CD4-positive, CD25-positive, alpha-beta regulatory T cell (primary cell): ENCODE data around the gene MAP2K4. TPM values are rescaled to one million over a fixed set of nuclear protein-coding genes. Genes with fewer than 3 reads are reported as not detected.

Experiments used
- ATAC-seq, 2 donors: fragments of 150-1000 bp; cut with Tn5 transposase; one replicate each; pipeline ENCODE4 v1.10.0; 2021; ENCODE audit warnings: low read depth in 2 of 2, moderate number of reproducible peaks in 2 of 2, moderate library complexity in 1 of 2
- DNase-seq, 3 donors: peaks; one replicate each; pipeline versions ENCODE4 v3.0.0 to v3.0.0-alpha.2; 2012 to 2022; ENCODE audit warnings: mixed read lengths in 1 of 3
- H3K27ac ChIP-seq: one replicate; pipeline ENCODE4 v1.7.0; 2013; ENCODE audit warnings: mild to moderate bottlenecking, low read length; ENCODE audit not compliant: insufficient read depth, poor library complexity, severe bottlenecking
- H3K27me3 ChIP-seq: one replicate; pipeline ENCODE4 v1.7.0; 2013; ENCODE audit warnings: low read length; ENCODE audit not compliant: control insufficient read depth, insufficient read depth
- H3K36me3 ChIP-seq: one replicate; pipeline ENCODE4 v1.7.0; 2013; ENCODE audit warnings: mild to moderate bottlenecking, low read length, moderate library complexity; ENCODE audit not compliant: control insufficient read depth, insufficient read depth
- H3K4me1 ChIP-seq: 2 replicates; pipeline ENCODE4 v1.7.0; 2013; ENCODE audit warnings: mild to moderate bottlenecking, low read length; ENCODE audit not compliant: insufficient read depth, control insufficient read depth, poor library complexity, severe bottlenecking
- H3K4me3 ChIP-seq: one replicate; pipeline ENCODE4 v1.7.0; 2013; ENCODE audit warnings: low read depth, mild to moderate bottlenecking, low read length, moderate library complexity
- H3K9me3 ChIP-seq, 2 experiments: 1 replicate in 1 of 2; 2 replicates in 1 of 2; pipeline ENCODE4 v1.7.0; 2013; ENCODE audit warnings: low read length in 2 of 2, mild to moderate bottlenecking in 1 of 2, moderate library complexity in 1 of 2; ENCODE audit not compliant: control insufficient read depth in 2 of 2
- H3K27ac Mint-ChIP-seq, 3 donors: one replicate each; pipeline ENCODE4 v1.8.0; 2020 to 2022; ENCODE audit warnings: mild to moderate bottlenecking in 3 of 3, mixed read lengths in 3 of 3, moderate library complexity in 2 of 3
- H3K27me3 Mint-ChIP-seq: one replicate; pipeline ENCODE4 v1.8.0; 2022; ENCODE audit warnings: mild to moderate bottlenecking, mixed read lengths
- H3K36me3 Mint-ChIP-seq: one replicate; pipeline ENCODE4 v1.8.0; 2020; ENCODE audit warnings: mixed read lengths
- H3K4me1 Mint-ChIP-seq, 4 donors: one replicate each; pipeline ENCODE4 v1.8.0; 2020 to 2022; ENCODE audit warnings: mixed read lengths in 4 of 4, mild to moderate bottlenecking in 1 of 4
- H3K4me3 Mint-ChIP-seq, 4 donors: one replicate each; pipeline ENCODE4 v1.8.0; 2020 to 2022; ENCODE audit warnings: mild to moderate bottlenecking in 4 of 4, mixed read lengths in 4 of 4, moderate library complexity in 3 of 4
- H3K9me3 Mint-ChIP-seq, 7 donors: one replicate each; pipeline ENCODE4 v1.8.0; 2020 to 2022; ENCODE audit warnings: mixed read lengths in 7 of 7, mild to moderate bottlenecking in 3 of 7, moderate library complexity in 2 of 7
- polyA plus RNA-seq, 4 donors: library from polyadenylated mRNA; unstranded; fragments of 300-500 nt; fragmentation: Illumina TruSeq; gene quantifications; one replicate each; pipeline ENCODE4 v1.2.3, GENCODE V29; 2021
- total RNA-seq: library from RNA; stranded (reverse); gene quantifications from one replicate; pipeline ENCODE4 v1.2.3, GENCODE V29; 2022

Gene MAP2K4
- total and polyA plus RNA-seq, 5 donors from 2014 or later = 25.1 to 30.6 (median 26.1) TPM

DNA sequence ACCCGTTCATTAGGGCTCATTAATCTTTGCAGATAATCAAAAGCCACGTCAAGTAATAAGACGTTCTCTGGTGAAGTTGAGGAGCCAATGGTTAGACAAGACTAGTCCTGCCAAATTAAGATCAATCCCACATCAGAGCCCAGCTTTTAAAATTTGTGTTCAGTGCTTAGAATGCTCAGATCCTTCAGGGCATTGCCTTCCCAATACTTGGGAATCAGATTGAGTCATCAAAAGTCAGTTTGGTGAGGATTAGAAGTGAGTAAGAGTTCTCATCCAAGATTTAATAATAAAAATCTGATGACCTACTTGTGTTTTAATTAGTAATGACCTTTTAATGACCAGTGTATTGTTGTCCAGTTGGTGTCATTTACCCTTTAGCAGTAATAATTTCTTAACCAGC is 19.8 kb downstream of the MAP2K4 start:
- H3K9me3 Mint-ChIP-seq = peaks cover 0 to 2% (median 0%) of the 10 kb centered on the region in 7 donors
- H3K27me3 Mint-ChIP-seq = no peaks in the 10 kb centered on the region
- H3K36me3 Mint-ChIP-seq = no peaks in the 10 kb centered on the region
- H3K4me3 Mint-ChIP-seq = no peak overlapping the region
- Histone ChIP-seq H3K27ac (no peak overlapping the region), H3K4me1 (no peaks in the 10 kb centered on the region), H3K36me3 (no peaks in the 10 kb centered on the region), H3K4me3 (no peak overlapping the region), H3K9me3 (no peaks in the 10 kb centered on the region), H3K27me3 (no peaks in the 10 kb centered on the region)
- no peak overlapping the region for H3K27ac Mint-ChIP-seq
- ATAC-seq (no peak), DNase-seq (no peak)
- H3K4me1 Mint-ChIP-seq = peaks cover 26 to 54% (median 46%) of the 10 kb centered on the region in 4 donors

DNA sequence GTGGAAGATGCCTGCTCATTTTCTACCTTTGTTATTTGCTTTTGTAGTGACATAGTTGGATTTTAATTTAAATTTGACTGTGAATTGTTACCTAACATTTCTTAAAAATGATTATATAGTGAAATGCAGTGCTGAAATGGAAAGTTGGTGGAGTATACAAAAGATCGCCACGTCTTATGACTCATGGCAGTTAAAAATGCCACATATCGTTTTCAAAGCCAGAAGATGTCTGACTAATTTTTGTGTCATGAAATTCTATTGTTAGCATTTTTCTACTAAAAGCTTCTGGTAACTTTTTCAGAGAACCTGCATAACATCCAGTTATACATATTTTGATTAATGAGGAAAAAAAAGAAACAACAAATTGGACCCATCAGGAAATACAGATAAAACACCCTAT is 20.6 kb downstream of the MAP2K4 start:
- Mint-ChIP-seq H3K4me1 (peaks cover 29 to 59% (median 53%) of the 10 kb centered on the region in 4 donors), H3K27ac (peak overlapping the region in 1 of 3 donors; percentile 82), H3K9me3 (peaks cover 0 to 2% (median 0%) of the 10 kb centered on the region in 7 donors), H3K27me3 (no peaks in the 10 kb centered on the region), H3K4me3 (no peak overlapping the region), H3K36me3 (no peaks in the 10 kb centered on the region)
- Histone ChIP-seq H3K27me3 (no peaks in the 10 kb centered on the region), H3K4me3 (no peak overlapping the region), H3K27ac (no peak overlapping the region), H3K9me3 (no peaks in the 10 kb centered on the region), H3K36me3 (no peaks in the 10 kb centered on the region), H3K4me1 (no peaks in the 10 kb centered on the region)
- ATAC-seq = no peak
- DNase-seq = peak in 1 of 3 donors; percentile 27

GRCh38 chr17:12043702-12044101 is 23.0 kb downstream of the MAP2K4 start:
- Histone ChIP-seq H3K27me3 (no peaks in the 10 kb centered on the region), H3K9me3 (no peaks in the 10 kb centered on the region), H3K27ac (no peak overlapping the region), H3K36me3 (no peaks in the 10 kb centered on the region), H3K4me1 (no peaks in the 10 kb centered on the region), H3K4me3 (no peak overlapping the region)
- DNase-seq (no peak), ATAC-seq (no peak)
- Mint-ChIP-seq H3K9me3 (peaks cover 0 to 2% (median 0%) of the 10 kb centered on the region in 7 donors), H3K4me3 (no peak overlapping the region), H3K27ac (no peak overlapping the region), H3K4me1 (peaks cover 30 to 65% (median 54%) of the 10 kb centered on the region in 4 donors), H3K36me3 (no peaks in the 10 kb centered on the region), H3K27me3 (no peaks in the 10 kb centered on the region)

- H3K4me3 ChIP-seq = no peak overlapping the region
- H3K27ac ChIP-seq = no peak overlapping the region
- Mint-ChIP-seq H3K4me3 (no peak overlapping the region), H3K27ac (no peak overlapping the region), H3K36me3 (no peaks in the 10 kb centered on the region), H3K27me3 (no peaks in the 10 kb centered on the region), H3K9me3 (peaks cover 0 to 2% (median 0%) of the 10 kb centered on the region in 7 donors), H3K4me1 (peaks cover 14 to 84% (median 64%) of the 10 kb centered on the region in 4 donors)
- no peaks in the 10 kb centered on the region for H3K4me1 ChIP-seq
- no peaks in the 10 kb centered on the region for H3K9me3 ChIP-seq
- no peak for DNase-seq
- H3K36me3 ChIP-seq = no peaks in the 10 kb centered on the region
- no peaks in the 10 kb centered on the region for H3K27me3 ChIP-seq
- no peak for ATAC-seq
These were observed 26.1 kb downstream of the MAP2K4 start for GRCh38 chr17:12046786-12047185.

GRCh38 chr17:12047681-12048376 is 27.2 kb downstream of the MAP2K4 start:
- DNase-seq (no peak), ATAC-seq (no peak)
- Histone ChIP-seq H3K27me3 (no peaks in the 10 kb centered on the region), H3K4me3 (no peak overlapping the region), H3K4me1 (peaks cover 2% of the 10 kb centered on the region), H3K27ac (no peak overlapping the region), H3K36me3 (no peaks in the 10 kb centered on the region), H3K9me3 (no peaks in the 10 kb centered on the region)
- H3K4me3 Mint-ChIP-seq = no peak overlapping the region
- H3K4me1 Mint-ChIP-seq = peaks cover 20 to 87% (median 72%) of the 10 kb centered on the region in 4 donors
- H3K36me3 Mint-ChIP-seq = no peaks in the 10 kb centered on the region
- peaks cover 0 to 2% (median 0%) of the 10 kb centered on the region in 7 donors for H3K9me3 Mint-ChIP-seq
- H3K27me3 Mint-ChIP-seq = no peaks in the 10 kb centered on the region
- no peak overlapping the region for H3K27ac Mint-ChIP-seq

- H3K4me1 ChIP-seq = peaks cover 6% of the 10 kb centered on the region
- H3K36me3 ChIP-seq = no peaks in the 10 kb centered on the region
- peak overlapping the region in 2 of 3 donors; percentile 16 to 37 for H3K27ac Mint-ChIP-seq
- no peak overlapping the region for H3K4me3 ChIP-seq
- H3K4me1 Mint-ChIP-seq = peaks cover 26 to 88% (median 73%) of the 10 kb centered on the region in 4 donors
- H3K27ac ChIP-seq = no peak overlapping the region
- no peak for DNase-seq
- ATAC-seq = no peak
- peak overlapping the region in 1 of 4 donors; percentile 29 for H3K4me3 Mint-ChIP-seq
- no peaks in the 10 kb centered on the region for H3K27me3 ChIP-seq
- no peaks in the 10 kb centered on the region for H3K9me3 ChIP-seq
- no peaks in the 10 kb centered on the region for H3K27me3 Mint-ChIP-seq
- H3K36me3 Mint-ChIP-seq = no peaks in the 10 kb centered on the region
- peaks cover 0 to 2% (median 0%) of the 10 kb centered on the region in 7 donors for H3K9me3 Mint-ChIP-seq
These were observed 28.3 kb downstream of the MAP2K4 start for GRCh38 chr17:12048843-12049473.

DNA sequence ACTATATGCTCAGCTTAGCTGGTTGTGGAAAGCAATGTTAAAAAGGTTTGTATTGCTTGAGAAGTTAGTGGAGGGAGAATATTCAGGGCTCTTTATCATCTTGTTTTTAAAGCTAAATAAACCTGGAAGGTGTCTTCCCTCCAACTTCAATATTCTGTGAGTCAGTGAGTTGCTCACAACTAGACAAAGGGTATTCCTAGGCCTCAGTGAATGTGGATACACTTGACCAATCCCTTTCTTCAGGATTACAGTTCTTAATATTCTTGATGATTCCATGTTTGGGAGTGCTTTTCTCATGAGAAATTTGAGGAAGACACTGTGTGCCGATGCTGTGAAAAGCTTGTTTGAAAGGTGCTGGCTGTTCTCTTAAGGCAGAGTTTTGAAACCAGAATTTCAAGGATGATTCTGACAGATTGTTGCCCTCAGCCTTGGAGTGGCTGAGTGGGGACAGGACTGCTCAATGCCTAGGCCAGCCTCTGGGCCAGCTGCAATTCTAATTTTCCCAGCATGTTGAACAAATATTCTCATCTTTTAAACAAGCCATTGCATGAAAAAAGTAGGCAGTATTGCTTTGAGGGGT is 30.1 kb downstream of the MAP2K4 start:
- Histone ChIP-seq H3K4me1 (peaks cover 7% of the 10 kb centered on the region), H3K27me3 (no peaks in the 10 kb centered on the region), H3K36me3 (peaks cover 3% of the 10 kb centered on the region), H3K9me3 (no peaks in the 10 kb centered on the region), H3K27ac (no peak overlapping the region), H3K4me3 (no peak overlapping the region)
- Mint-ChIP-seq H3K4me3 (peak overlapping the region in 1 of 4 donors; percentile 3), H3K27ac (peak overlapping the region; percentile 2 to 31 (median 9)), H3K4me1 (peaks cover 37 to 88% (median 75%) of the 10 kb centered on the region in 4 donors), H3K36me3 (no peaks in the 10 kb centered on the region), H3K9me3 (peaks cover 0 to 2% (median 0%) of the 10 kb centered on the region in 7 donors), H3K27me3 (no peaks in the 10 kb centered on the region)
- DNase-seq = no peak
- no peak for ATAC-seq
